ENCODE measurements around the gene HSD17B12.
A peak's percentile ranks its signal among the peaks of the same experiment; 100 is the strongest.

Gene HSD17B12

GRCh38 chr11:43879789-43880639 is 199.5 kb downstream of the HSD17B12 start:
- H2BK12ac ChIP-seq (ENCODE audit: low read length) = no peak overlapping the region
- H3K79me1 ChIP-seq (ENCODE audit: low read depth, low read length) = no peaks in the 10 kb centered on the region
- no peak overlapping the region for H3K18ac ChIP-seq (ENCODE audit: low read length)
- H3K36me3 ChIP-seq (replicated peaks in 1 of 2; ENCODE audit: control insufficient read depth in 2 of 2, insufficient read depth in 2 of 2, low read length in 2 of 2) = peaks cover 3 to 28% of the 10 kb centered on the region in 2 donors
- H3K14ac ChIP-seq (ENCODE audit: low read length) = no peak overlapping the region
- peak overlapping the region; percentile 80 for H3K4ac ChIP-seq (ENCODE audit: low read length)
- no peak for DNase-seq (ENCODE audit: low spot score)
- no peak overlapping the region for H3K27ac ChIP-seq (replicated peaks; ENCODE audit: low read length)
- H3K4me1 ChIP-seq (ENCODE audit: control insufficient read depth in 2 of 2, insufficient read depth in 1 of 2, low read depth in 1 of 2, low read length in 2 of 2) = peaks cover 3 to 4% of the 10 kb centered on the region in 2 donors
- H3K9me3 ChIP-seq (replicated peaks in 1 of 2; ENCODE audit: control insufficient read depth in 2 of 2, insufficient read depth in 1 of 2, low read depth in 1 of 2, low read length in 2 of 2) = no peaks in the 10 kb centered on the region
- H3K4me3 ChIP-seq (ENCODE audit: low read length in 2 of 2) = peak overlapping the region; percentile 48 to 62
- H4K8ac ChIP-seq (ENCODE audit: low read depth, low read length) = peak overlapping the region; percentile 68
- H2BK120ac ChIP-seq (ENCODE audit: low read depth, low read length) = no peak overlapping the region
- no CpG with 5 or more reads among the region's 13 CpGs for WGBS, 2 donors (ENCODE audit: extremely low coverage in 2 of 2, insufficient read length in 2 of 2, insufficient replicate concordance in 1 of 2)
- no peak overlapping the region for H4K91ac ChIP-seq (ENCODE audit: low read depth, low read length, poor library complexity)
- no peak overlapping the region for H2BK15ac ChIP-seq (ENCODE audit: low read length)
- no peak overlapping the region for H3K9ac ChIP-seq (ENCODE audit: low read depth, low read length, poor library complexity)
- no peak overlapping the region for H2AK5ac ChIP-seq (ENCODE audit: low read depth, low read length)
- H3K27me3 ChIP-seq (ENCODE audit: control insufficient read depth in 3 of 3, insufficient read depth in 3 of 3, low read depth in 1 of 3, low read length in 3 of 3) = peaks cover 0 to 3% (median 0%) of the 10 kb centered on the region in 3 experiments
- no peak overlapping the region for H2BK5ac ChIP-seq (ENCODE audit: low read length)
- peak overlapping the region; percentile 94 for H2AFZ ChIP-seq (ENCODE audit: low read length)
- peak overlapping the region; percentile 48 for H3K23ac ChIP-seq (ENCODE audit: low read depth, low read length, poor library complexity)
- H3K4me2 ChIP-seq (ENCODE audit: insufficient read depth, low read length, poor library complexity, severe bottlenecking) = peak overlapping the region; percentile 22

- Histone ChIP-seq H3K14ac (ENCODE audit: low read length) (no peak within 1 kb of the TSS), H2BK12ac (ENCODE audit: low read length) (no peak within 1 kb of the TSS), H3K9ac (ENCODE audit: low read depth, low read length, poor library complexity) (peak within 1 kb of the TSS; percentile 51), H3K27ac (replicated peaks; ENCODE audit: low read length) (no peak within 1 kb of the TSS), H3K79me1 (ENCODE audit: low read depth, low read length) (no peaks in the 10 kb centered on the region), H3K18ac (ENCODE audit: low read length) (peak within 1 kb of the TSS; percentile 81), H2AK5ac (ENCODE audit: low read depth, low read length) (no peak within 1 kb of the TSS), H3K9me3 (replicated peaks in 1 of 2; ENCODE audit: control insufficient read depth in 2 of 2, insufficient read depth in 1 of 2, low read depth in 1 of 2, low read length in 2 of 2) (no peaks in the 10 kb centered on the region), H4K91ac (ENCODE audit: low read depth, low read length, poor library complexity) (no peak within 1 kb of the TSS), H2BK120ac (ENCODE audit: low read depth, low read length) (no peak within 1 kb of the TSS), H2BK15ac (ENCODE audit: low read length) (no peak within 1 kb of the TSS), H3K4me3 (ENCODE audit: low read length in 2 of 2) (peak within 1 kb of the TSS; percentile 62 to 89), H2BK5ac (ENCODE audit: low read length) (no peak within 1 kb of the TSS), H4K8ac (ENCODE audit: low read depth, low read length) (peak within 1 kb of the TSS; percentile 68), H3K4me1 (ENCODE audit: control insufficient read depth in 2 of 2, insufficient read depth in 1 of 2, low read depth in 1 of 2, low read length in 2 of 2) (peaks cover 3 to 4% of the 10 kb centered on the region in 2 donors), H2AFZ (ENCODE audit: low read length) (peak within 1 kb of the TSS; percentile 94), H3K4ac (ENCODE audit: low read length) (peak within 1 kb of the TSS; percentile 80), H3K36me3 (replicated peaks in 1 of 2; ENCODE audit: control insufficient read depth in 2 of 2, insufficient read depth in 2 of 2, low read length in 2 of 2) (peaks cover 3 to 35% of the 10 kb centered on the region in 2 donors), H3K23ac (ENCODE audit: low read depth, low read length, poor library complexity) (peak within 1 kb of the TSS; percentile 48), H3K4me2 (ENCODE audit: insufficient read depth, low read length, poor library complexity, severe bottlenecking) (peak within 1 kb of the TSS; percentile 51), H3K27me3 (ENCODE audit: control insufficient read depth in 3 of 3, insufficient read depth in 3 of 3, low read depth in 1 of 3, low read length in 3 of 3) (peaks cover 0 to 3% (median 0%) of the 10 kb centered on the region in 3 experiments)
- no CpG with 5 or more reads among the region's 36 CpGs for WGBS, 2 donors (ENCODE audit: extremely low coverage in 2 of 2, insufficient read length in 2 of 2, insufficient replicate concordance in 1 of 2)
- DNase-seq (ENCODE audit: low spot score) = peak; percentile 69
These were observed 200.2 kb downstream of the HSD17B12 start, which contains the start of gene ALKBH3 for GRCh38 chr11:43880640-43881159. Gene ALKBH3, plus strand, starts transcription at chr11:43880831. Its CDS starts 1,822 bp downstream, at chr11:43882653.

DNA sequence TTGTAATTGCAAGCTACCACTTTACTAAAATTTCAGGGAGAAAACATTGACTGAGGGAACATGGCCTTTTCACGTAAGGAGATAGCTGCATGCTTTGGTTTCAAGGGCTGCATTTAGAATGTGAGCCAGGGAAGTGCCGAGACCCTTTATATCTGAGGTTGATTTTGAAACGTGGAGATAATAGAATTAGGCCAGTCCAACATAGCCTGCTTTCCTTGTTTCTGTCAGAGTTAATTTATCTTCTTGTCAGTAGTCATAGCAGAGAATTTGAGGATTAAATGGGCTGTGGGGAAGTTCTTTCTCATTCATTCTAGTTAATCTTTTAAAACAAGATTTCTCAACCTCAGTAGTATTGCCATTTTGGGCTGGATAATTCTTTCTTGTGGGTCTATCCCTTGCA is 212.3 kb downstream of the HSD17B12 start:
- no peak overlapping the region for H2AK5ac ChIP-seq (ENCODE audit: low read depth, low read length)
- DNase-seq (ENCODE audit: low spot score) = no peak
- H2BK120ac ChIP-seq (ENCODE audit: low read depth, low read length) = no peak overlapping the region
- no peaks in the 10 kb centered on the region for H3K79me1 ChIP-seq (ENCODE audit: low read depth, low read length)
- no peak overlapping the region for H2BK15ac ChIP-seq (ENCODE audit: low read length)
- H3K27ac ChIP-seq (replicated peaks; ENCODE audit: low read length) = no peak overlapping the region
- H3K9ac ChIP-seq (ENCODE audit: low read depth, low read length, poor library complexity) = no peak overlapping the region
- H3K27me3 ChIP-seq (ENCODE audit: control insufficient read depth in 3 of 3, insufficient read depth in 3 of 3, low read depth in 1 of 3, low read length in 3 of 3) = no peaks in the 10 kb centered on the region
- H3K4me2 ChIP-seq (ENCODE audit: insufficient read depth, low read length, poor library complexity, severe bottlenecking) = no peak overlapping the region
- H2BK5ac ChIP-seq (ENCODE audit: low read length) = no peak overlapping the region
- no peak overlapping the region for H3K4ac ChIP-seq (ENCODE audit: low read length)
- no peak overlapping the region for H3K23ac ChIP-seq (ENCODE audit: low read depth, low read length, poor library complexity)
- H3K18ac ChIP-seq (ENCODE audit: low read length) = no peak overlapping the region
- no peak overlapping the region for H4K8ac ChIP-seq (ENCODE audit: low read depth, low read length)
- H3K4me1 ChIP-seq (ENCODE audit: control insufficient read depth in 2 of 2, insufficient read depth in 1 of 2, low read depth in 1 of 2, low read length in 2 of 2) = no peaks in the 10 kb centered on the region
- no peaks in the 10 kb centered on the region for H3K9me3 ChIP-seq (replicated peaks in 1 of 2; ENCODE audit: control insufficient read depth in 2 of 2, insufficient read depth in 1 of 2, low read depth in 1 of 2, low read length in 2 of 2)
- H2BK12ac ChIP-seq (ENCODE audit: low read length) = no peak overlapping the region
- no peak overlapping the region for H3K14ac ChIP-seq (ENCODE audit: low read length)
- no peak overlapping the region for H2AFZ ChIP-seq (ENCODE audit: low read length)
- WGBS, 2 donors (ENCODE audit: extremely low coverage in 2 of 2, insufficient read length in 2 of 2, insufficient replicate concordance in 1 of 2) = no CpG with 5 or more reads among the region's 3 CpGs
- no peak overlapping the region for H4K91ac ChIP-seq (ENCODE audit: low read depth, low read length, poor library complexity)
- no peak overlapping the region for H3K4me3 ChIP-seq (ENCODE audit: low read length in 2 of 2)
- peaks cover 8 to 91% of the 10 kb centered on the region in 2 donors for H3K36me3 ChIP-seq (replicated peaks in 1 of 2; ENCODE audit: control insufficient read depth in 2 of 2, insufficient read depth in 2 of 2, low read length in 2 of 2)

DNA sequence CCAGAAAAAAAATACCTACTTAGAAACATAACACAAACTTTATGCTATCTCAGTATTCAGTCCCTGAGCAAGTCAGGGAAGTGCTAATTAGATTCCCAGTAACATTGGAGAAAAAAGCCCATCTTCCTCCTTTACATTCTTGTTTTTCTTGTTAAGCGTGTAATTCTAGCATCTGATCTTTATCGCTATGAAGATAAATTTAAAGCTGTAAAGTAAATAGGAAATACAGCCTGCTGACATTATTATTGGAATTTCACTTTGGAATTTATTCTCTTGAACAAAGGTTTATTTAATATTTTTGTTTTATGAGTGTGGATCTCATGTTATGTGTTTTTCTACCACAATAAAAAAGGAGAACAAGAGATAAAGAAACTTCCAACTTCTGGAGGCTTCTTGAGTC is 214.0 kb downstream of the HSD17B12 start:
- Histone ChIP-seq H2AFZ (ENCODE audit: low read length) (no peak overlapping the region), H3K4me2 (ENCODE audit: insufficient read depth, low read length, poor library complexity, severe bottlenecking) (no peak overlapping the region), H3K4ac (ENCODE audit: low read length) (no peak overlapping the region), H3K36me3 (replicated peaks in 1 of 2; ENCODE audit: control insufficient read depth in 2 of 2, insufficient read depth in 2 of 2, low read length in 2 of 2) (peaks cover 16 to 96% of the 10 kb centered on the region in 2 donors), H3K9me3 (replicated peaks in 1 of 2; ENCODE audit: control insufficient read depth in 2 of 2, insufficient read depth in 1 of 2, low read depth in 1 of 2, low read length in 2 of 2) (peaks cover 0 to 5% of the 10 kb centered on the region in 2 donors), H2BK5ac (ENCODE audit: low read length) (no peak overlapping the region), H2BK12ac (ENCODE audit: low read length) (no peak overlapping the region), H3K4me3 (ENCODE audit: low read length in 2 of 2) (no peak overlapping the region), H3K27ac (replicated peaks; ENCODE audit: low read length) (no peak overlapping the region), H3K9ac (ENCODE audit: low read depth, low read length, poor library complexity) (no peak overlapping the region), H3K14ac (ENCODE audit: low read length) (no peak overlapping the region), H2BK120ac (ENCODE audit: low read depth, low read length) (no peak overlapping the region), H3K4me1 (ENCODE audit: control insufficient read depth in 2 of 2, insufficient read depth in 1 of 2, low read depth in 1 of 2, low read length in 2 of 2) (no peaks in the 10 kb centered on the region), H3K23ac (ENCODE audit: low read depth, low read length, poor library complexity) (no peak overlapping the region), H2BK15ac (ENCODE audit: low read length) (no peak overlapping the region), H2AK5ac (ENCODE audit: low read depth, low read length) (no peak overlapping the region), H4K91ac (ENCODE audit: low read depth, low read length, poor library complexity) (no peak overlapping the region), H3K27me3 (ENCODE audit: control insufficient read depth in 3 of 3, insufficient read depth in 3 of 3, low read depth in 1 of 3, low read length in 3 of 3) (no peaks in the 10 kb centered on the region), H3K18ac (ENCODE audit: low read length) (no peak overlapping the region), H3K79me1 (ENCODE audit: low read depth, low read length) (no peaks in the 10 kb centered on the region), H4K8ac (ENCODE audit: low read depth, low read length) (no peak overlapping the region)
- WGBS, 2 donors (ENCODE audit: extremely low coverage in 2 of 2, insufficient read length in 2 of 2, insufficient replicate concordance in 1 of 2) = no CpG with 5 or more reads among the region's 2 CpGs
- DNase-seq (ENCODE audit: low spot score) = no peak
